ENCODE data around the gene COQ8A.

COQ8A gene

DNA sequence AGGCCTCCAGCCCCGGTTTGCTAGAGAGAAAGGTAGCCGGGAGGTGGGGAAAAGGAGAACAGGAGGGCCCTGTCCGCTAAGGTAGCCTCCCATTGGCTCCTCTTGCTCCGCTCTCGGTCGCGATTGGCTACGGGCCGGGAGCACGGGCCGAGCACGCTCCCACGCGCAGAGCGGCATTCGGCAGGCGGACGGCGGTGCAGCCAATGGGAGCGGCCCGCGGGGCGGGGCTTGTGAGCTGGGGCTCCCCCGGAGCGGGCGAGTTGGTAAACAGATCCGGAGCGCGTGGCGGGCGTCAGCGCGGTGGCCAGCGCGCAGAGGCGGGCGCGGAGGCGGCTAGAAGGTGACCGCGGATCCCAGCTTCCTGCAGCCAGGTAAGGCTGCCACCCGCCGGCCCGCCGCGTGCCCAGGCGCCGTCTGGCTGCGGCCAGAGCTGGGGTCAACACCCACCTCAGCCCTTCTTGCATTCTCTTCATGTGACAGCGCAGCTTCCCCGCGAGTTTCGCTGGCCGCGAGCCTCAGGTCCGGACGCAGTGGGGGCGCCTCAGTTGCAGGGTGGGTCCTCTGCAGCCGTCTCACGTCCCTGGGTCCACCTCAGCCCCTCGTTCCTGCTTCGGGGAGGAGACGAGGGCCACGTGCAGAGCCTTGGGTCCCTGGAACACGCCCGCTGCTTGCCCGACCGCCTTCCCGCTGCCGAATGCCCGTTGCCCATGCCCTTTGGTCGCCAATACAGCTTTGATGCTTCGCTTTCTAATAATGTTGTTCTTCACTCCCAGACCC, at the start of gene COQ8A:
Gene COQ8A (plus strand): TSS at position 266 of the 777 bp plus-strand sequence. CDS start 21,092 bp downstream, outside the sequence.
- DNase-seq (ENCODE audit: low read depth): peak; percentile 99
- peak within 1 kb of the TSS; percentile 70 for H3K4me3 ChIP-seq (ENCODE audit: control insufficient read depth, low read depth, low read length)
- TF ChIP-seq, protein P1, sequence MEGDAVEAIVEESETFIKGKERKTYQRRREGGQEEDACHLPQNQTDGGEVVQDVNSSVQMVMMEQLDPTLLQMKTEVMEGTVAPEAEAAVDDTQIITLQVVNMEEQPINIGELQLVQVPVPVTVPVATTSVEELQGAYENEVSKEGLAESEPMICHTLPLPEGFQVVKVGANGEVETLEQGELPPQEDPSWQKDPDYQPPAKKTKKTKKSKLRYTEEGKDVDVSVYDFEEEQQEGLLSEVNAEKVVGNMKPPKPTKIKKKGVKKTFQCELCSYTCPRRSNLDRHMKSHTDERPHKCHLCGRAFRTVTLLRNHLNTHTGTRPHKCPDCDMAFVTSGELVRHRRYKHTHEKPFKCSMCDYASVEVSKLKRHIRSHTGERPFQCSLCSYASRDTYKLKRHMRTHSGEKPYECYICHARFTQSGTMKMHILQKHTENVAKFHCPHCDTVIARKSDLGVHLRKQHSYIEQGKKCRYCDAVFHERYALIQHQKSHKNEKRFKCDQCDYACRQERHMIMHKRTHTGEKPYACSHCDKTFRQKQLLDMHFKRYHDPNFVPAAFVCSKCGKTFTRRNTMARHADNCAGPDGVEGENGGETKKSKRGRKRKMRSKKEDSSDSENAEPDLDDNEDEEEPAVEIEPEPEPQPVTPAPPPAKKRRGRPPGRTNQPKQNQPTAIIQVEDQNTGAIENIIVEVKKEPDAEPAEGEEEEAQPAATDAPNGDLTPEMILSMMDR (conservative IDR thresholded peaks at IDR 0.05; ENCODE audit: control insufficient read depth, insufficient read depth, low read depth, low read length): no peak

DNA sequence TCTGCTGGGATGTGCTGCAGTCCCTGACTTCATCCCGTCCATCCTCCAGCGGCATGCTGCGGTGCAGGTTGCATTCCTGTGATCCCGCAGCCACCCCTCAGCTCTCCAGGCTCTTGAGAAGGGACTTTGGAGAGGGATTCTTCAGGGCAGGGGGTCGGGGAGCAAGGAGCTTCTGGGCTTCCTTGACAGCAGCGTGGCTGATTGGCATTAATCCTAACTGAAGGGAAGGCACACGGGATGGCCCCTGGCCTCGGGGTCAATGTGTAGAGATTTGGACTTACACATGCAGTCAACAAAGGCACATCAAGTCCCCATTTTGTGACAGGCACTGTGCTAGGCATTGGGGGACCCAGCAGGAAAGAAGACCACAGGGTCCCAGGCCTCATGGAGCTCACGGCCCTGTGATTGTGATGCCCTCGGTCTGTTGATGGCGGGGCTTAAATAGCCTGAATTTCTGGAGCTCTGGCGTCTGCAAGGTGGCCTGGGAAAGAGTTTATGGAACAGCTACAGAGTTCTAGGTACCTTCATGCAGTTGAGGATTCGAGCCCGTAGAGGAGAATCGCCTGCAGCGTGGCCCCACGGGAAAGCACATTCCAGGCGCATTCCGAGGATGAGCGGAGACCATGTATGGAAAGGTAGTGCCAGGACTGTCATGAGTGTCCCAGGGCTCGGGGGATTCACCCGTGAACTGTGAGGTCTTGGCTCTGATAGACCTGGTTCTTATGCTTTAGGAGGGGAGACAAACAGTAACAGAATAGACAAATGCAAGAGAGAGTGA, 49.6 kb upstream of the COQ8A start:
- DNase-seq (ENCODE audit: low read depth): no peak
- H3K4me3 ChIP-seq (ENCODE audit: control insufficient read depth, low read depth, low read length): no peak overlapping the region
- TF ChIP-seq, protein P1 (conservative IDR thresholded peaks at IDR 0.05; ENCODE audit: control insufficient read depth, insufficient read depth, low read depth, low read length): no peak

DNA sequence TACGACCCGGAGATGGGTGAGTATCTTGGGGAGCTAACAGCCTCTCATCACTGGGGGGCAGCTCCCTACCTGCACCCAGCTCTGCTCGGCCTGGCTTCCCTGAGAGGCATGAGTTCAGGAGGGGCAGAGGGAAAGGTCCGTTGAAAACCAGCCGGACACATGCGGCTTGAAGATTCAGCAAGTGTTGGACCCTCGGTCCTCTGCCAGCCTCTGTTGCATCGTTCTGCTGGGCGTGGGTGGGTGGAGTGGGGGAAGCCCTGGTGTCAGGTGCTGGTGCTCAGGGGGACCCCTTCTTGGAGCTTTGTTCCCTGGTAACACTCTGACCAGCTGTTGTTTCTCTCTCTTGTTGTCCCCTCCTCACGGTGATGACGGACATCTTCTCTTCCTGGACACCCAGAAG, 48.7 kb upstream of the COQ8A start:
- no peak for DNase-seq (ENCODE audit: low read depth)
- TF ChIP-seq, protein P1 (conservative IDR thresholded peaks at IDR 0.05; ENCODE audit: control insufficient read depth, insufficient read depth, low read depth, low read length): no peak
- no peak overlapping the region for H3K4me3 ChIP-seq (ENCODE audit: control insufficient read depth, low read depth, low read length)

DNA sequence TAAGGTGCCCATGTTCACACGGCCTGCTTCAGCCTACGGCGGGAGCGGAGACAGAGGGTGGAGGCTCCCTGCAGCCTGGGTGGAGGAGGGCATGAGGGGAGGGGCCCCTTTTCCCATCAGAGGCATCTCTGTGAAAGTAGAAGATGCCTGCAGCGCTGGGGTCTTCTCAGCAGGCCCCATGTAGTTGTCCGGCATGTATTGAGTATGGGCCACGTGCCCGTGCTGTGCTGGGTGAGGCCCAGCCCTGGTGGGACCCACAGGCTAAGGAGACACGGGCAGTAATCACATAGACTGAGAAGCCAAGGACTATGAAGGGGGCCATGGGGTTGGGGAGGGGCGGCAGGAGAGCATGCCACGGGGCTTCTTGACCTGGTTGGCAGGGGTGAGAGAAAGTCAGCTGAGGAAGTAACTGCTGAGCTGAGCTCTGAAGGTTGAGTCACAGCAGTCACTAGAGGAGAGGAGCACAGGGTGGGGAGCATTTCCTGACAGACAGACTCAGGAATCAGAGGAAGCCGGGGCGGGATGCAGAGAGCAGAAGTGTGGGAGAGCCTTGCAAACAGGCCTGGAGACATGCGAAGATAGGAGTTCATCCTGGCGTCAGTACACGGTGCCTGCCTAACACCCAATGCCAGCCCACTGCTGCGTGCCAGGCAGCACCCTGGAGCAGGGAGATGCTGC, 48.1 kb upstream of the COQ8A start:
- peak; percentile 22 for DNase-seq (ENCODE audit: low read depth)
- TF ChIP-seq, protein P1 (conservative IDR thresholded peaks at IDR 0.05; ENCODE audit: control insufficient read depth, insufficient read depth, low read depth, low read length): no peak
- no peak overlapping the region for H3K4me3 ChIP-seq (ENCODE audit: control insufficient read depth, low read depth, low read length)

DNA sequence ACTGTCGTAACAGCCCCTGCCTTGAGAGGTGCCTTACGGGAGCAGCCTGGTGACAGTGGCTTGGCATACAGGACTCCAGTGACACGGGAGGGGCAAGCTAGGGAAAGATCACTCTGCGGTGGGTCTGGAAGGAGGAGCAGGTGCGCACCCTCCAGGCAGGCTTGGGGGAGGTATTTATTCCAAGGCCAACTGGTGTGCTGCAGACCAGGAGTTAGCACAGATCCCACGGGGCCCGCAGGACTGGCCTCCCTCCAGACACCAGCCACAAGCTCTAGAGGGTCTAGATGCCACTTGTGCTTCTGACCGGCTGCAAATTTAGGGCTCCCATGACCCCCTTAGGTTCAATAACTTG, 47.6 kb upstream of the COQ8A start:
- DNase-seq (ENCODE audit: low read depth): no peak
- TF ChIP-seq, protein P1 (conservative IDR thresholded peaks at IDR 0.05; ENCODE audit: control insufficient read depth, insufficient read depth, low read depth, low read length): no peak
- no peak overlapping the region for H3K4me3 ChIP-seq (ENCODE audit: control insufficient read depth, low read depth, low read length)

DNA sequence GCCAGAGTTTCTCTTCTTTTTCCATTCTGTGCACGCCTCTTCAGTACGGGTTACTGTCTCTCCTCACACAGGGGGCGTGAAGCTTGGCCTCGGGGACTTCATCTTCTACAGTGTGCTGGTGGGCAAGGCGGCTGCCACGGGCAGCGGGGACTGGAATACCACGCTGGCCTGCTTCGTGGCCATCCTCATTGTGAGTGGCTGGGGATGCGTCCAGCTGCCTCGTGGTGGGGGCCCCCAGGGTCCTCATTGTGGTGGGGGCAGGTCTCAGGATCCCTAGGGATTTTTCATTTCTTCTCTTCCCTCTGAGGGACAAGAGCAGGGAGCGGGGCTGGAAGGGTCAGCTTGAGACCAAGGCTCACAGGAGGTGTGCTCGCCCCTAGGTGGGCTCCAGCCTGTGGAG, 46.2 kb upstream of the COQ8A start:
- H3K4me3 ChIP-seq (ENCODE audit: control insufficient read depth, low read depth, low read length): no peak overlapping the region
- DNase-seq (ENCODE audit: low read depth): no peak
- TF ChIP-seq, protein P1 (conservative IDR thresholded peaks at IDR 0.05; ENCODE audit: control insufficient read depth, insufficient read depth, low read depth, low read length): no peak
